Parathyroid adenoma (tissue), 2 donors: ENCODE data around the gene FLRT2.

Source experiments
- H2AFZ ChIP-seq: fragments of 300-600 bp; sonication (generic); one replicate; pipeline ENCODE4 v1.7.0; 2017; ENCODE audit warnings: antibody characterized with exemption, mild to moderate bottlenecking
- H3K27ac ChIP-seq: fragments of 300-600 bp; sonication (generic); one replicate; pipeline ENCODE4 v1.7.0; 2017
- H3K27me3 ChIP-seq: fragments of 300-600 bp; sonication (generic); one replicate; pipeline ENCODE4 v1.7.0; 2017; ENCODE audit warnings: low read length; ENCODE audit not compliant: control insufficient read depth, insufficient read depth
- H3K36me3 ChIP-seq: fragments of 300-600 bp; sonication (generic); one replicate; pipeline ENCODE4 v1.7.0; 2017; ENCODE audit warnings: low read length; ENCODE audit not compliant: control insufficient read depth, insufficient read depth
- H3K4me1 ChIP-seq: fragments of 300-600 bp; sonication (generic); one replicate; pipeline ENCODE4 v1.7.0; 2017; ENCODE audit warnings: control low read depth
- H3K4me2 ChIP-seq: fragments of 300-600 bp; sonication (generic); one replicate; pipeline ENCODE4 v1.7.0; 2017; ENCODE audit warnings: low read length
- H3K4me3 ChIP-seq: fragments of 300-600 bp; sonication (generic); one replicate; pipeline ENCODE4 v1.7.0; 2017; ENCODE audit warnings: low read depth, low read length
- H3K79me2 ChIP-seq: fragments of 300-600 bp; sonication (generic); one replicate; pipeline ENCODE4 v1.7.0; 2017; ENCODE audit warnings: control low read depth
- H3K9ac ChIP-seq: fragments of 300-600 bp; sonication (generic); one replicate; pipeline ENCODE4 v1.7.0; 2017; ENCODE audit warnings: mild to moderate bottlenecking
- H3K9me3 ChIP-seq: fragments of 300-600 bp; sonication (generic); one replicate; pipeline ENCODE4 v1.7.0; 2017; ENCODE audit warnings: low read length; ENCODE audit not compliant: control insufficient read depth
- CTCF ChIP-seq: fragments of 300-600 bp; sonication (generic); IDR thresholded peaks from one replicate; pipeline ENCODE4 v1.7.0; 2017; ENCODE audit warnings: antibody characterized with exemption, mild to moderate bottlenecking
- donor health status: primary hyperparathyroidism.

Gene FLRT2

GRCh38 chr14:85574853-85575616 lies 45.1 kb downstream of the FLRT2 start:
- no peak overlapping the region for H3K4me2 ChIP-seq
- H3K4me3 ChIP-seq: no peak overlapping the region
- no peak overlapping the region for H2AFZ ChIP-seq
- H3K9me3 ChIP-seq: no peaks in the 10 kb centered on the region
- no peaks in the 10 kb centered on the region for H3K27me3 ChIP-seq
- H3K4me1 ChIP-seq: no peaks in the 10 kb centered on the region
- no peak for TF ChIP-seq CTCF
- no peaks in the 10 kb centered on the region for H3K79me2 ChIP-seq
- no peaks in the 10 kb centered on the region for H3K36me3 ChIP-seq
- no peak overlapping the region for H3K27ac ChIP-seq
- H3K9ac ChIP-seq: no peak overlapping the region

GRCh38 chr14:85575617-85575898 lies 45.6 kb downstream of the FLRT2 start:
- TF ChIP-seq CTCF: no peak
- no peaks in the 10 kb centered on the region for H3K4me1 ChIP-seq
- no peak overlapping the region for H3K4me2 ChIP-seq
- no peak overlapping the region for H3K27ac ChIP-seq
- H3K27me3 ChIP-seq: no peaks in the 10 kb centered on the region
- H3K9me3 ChIP-seq: no peaks in the 10 kb centered on the region
- no peaks in the 10 kb centered on the region for H3K36me3 ChIP-seq
- no peak overlapping the region for H3K4me3 ChIP-seq
- no peak overlapping the region for H3K9ac ChIP-seq
- H3K79me2 ChIP-seq: no peaks in the 10 kb centered on the region
- no peak overlapping the region for H2AFZ ChIP-seq

GRCh38 chr14:85576218-85576617 lies 46.3 kb downstream of the FLRT2 start:
- TF ChIP-seq CTCF: no peak
- no peak overlapping the region for H3K27ac ChIP-seq
- H3K27me3 ChIP-seq: no peaks in the 10 kb centered on the region
- H3K79me2 ChIP-seq: no peaks in the 10 kb centered on the region
- no peaks in the 10 kb centered on the region for H3K9me3 ChIP-seq
- no peak overlapping the region for H2AFZ ChIP-seq
- no peak overlapping the region for H3K4me3 ChIP-seq
- no peak overlapping the region for H3K4me2 ChIP-seq
- no peaks in the 10 kb centered on the region for H3K4me1 ChIP-seq
- H3K36me3 ChIP-seq: no peaks in the 10 kb centered on the region
- no peak overlapping the region for H3K9ac ChIP-seq

DNA sequence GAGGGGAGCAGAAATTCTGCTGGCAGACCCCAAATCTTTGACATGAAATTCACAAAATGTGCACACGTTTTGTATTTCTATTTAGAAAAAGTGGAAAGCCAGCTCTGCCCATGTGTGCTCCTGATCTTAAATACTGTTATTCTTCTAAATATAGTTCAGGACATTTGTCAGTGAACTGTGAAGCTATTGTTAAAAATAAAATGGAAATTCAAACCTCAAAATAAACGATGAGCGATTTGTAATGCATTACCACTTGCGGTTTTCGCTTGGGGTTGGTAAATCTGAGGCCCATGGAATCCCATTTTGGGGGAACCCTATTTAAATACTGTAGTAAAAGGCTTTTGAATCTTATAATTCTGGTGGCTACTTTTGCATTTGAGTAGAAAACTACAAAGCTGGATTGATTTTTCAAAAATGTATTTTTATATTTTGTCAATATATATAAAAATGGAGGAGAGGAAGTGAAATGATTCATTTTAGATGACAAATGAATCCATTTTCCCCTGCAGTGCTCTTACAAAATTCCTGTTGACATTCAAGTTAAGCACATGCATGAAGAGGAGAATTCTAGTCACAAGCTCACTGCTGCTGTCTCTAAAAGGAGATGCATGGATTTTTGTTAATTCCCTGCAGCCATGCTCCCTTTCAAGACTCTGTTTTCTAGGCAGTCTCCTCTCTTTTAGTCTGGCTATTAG lies 47.1 kb downstream of the FLRT2 start:
- Histone ChIP-seq H3K79me2 (no peaks in the 10 kb centered on the region), H3K27me3 (no peaks in the 10 kb centered on the region), H3K9ac (no peak overlapping the region), H3K36me3 (no peaks in the 10 kb centered on the region), H2AFZ (no peak overlapping the region), H3K4me1 (no peaks in the 10 kb centered on the region), H3K4me3 (no peak overlapping the region), H3K9me3 (no peaks in the 10 kb centered on the region), H3K4me2 (no peak overlapping the region), H3K27ac (no peak overlapping the region)
- TF ChIP-seq CTCF: no peak
